VCaP (cell line): Measurements from ENCODE around the gene TGFBR3.

Experiments used
- H3K27ac ChIP-seq: fragments of 450-650 bp; 2 replicates; pipeline ENCODE4 v1.5.1; 2017
- TF ChIP-seq, protein P1 (sequence below): fragments of 450-650 bp; conservative IDR thresholded peaks from 2 replicates; pipeline ENCODE4 v1.5.1; 2017; ENCODE audit warnings: mild to moderate bottlenecking, moderate library complexity

TGFBR3 gene

DNA sequence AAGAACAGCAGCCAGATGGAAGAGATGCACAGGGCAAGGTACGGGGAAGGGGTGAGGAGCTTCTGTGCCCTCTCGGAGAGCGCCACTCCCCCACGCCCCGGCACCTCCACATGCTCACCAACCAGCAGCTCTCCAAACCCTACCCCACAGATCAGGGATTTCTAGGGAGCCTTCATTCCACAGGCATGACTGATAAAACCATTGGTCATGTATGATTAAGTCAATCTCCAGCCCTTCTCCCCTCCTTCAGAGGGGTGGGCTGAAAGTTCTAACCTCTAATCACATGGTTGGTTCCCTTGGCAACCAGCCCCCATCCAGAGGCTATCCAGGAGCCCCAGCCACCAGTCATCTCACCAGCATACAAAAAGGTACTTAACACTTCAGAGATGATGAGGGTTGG lies 144.7 kb downstream of the TGFBR3 start:
- TF ChIP-seq, protein P1, sequence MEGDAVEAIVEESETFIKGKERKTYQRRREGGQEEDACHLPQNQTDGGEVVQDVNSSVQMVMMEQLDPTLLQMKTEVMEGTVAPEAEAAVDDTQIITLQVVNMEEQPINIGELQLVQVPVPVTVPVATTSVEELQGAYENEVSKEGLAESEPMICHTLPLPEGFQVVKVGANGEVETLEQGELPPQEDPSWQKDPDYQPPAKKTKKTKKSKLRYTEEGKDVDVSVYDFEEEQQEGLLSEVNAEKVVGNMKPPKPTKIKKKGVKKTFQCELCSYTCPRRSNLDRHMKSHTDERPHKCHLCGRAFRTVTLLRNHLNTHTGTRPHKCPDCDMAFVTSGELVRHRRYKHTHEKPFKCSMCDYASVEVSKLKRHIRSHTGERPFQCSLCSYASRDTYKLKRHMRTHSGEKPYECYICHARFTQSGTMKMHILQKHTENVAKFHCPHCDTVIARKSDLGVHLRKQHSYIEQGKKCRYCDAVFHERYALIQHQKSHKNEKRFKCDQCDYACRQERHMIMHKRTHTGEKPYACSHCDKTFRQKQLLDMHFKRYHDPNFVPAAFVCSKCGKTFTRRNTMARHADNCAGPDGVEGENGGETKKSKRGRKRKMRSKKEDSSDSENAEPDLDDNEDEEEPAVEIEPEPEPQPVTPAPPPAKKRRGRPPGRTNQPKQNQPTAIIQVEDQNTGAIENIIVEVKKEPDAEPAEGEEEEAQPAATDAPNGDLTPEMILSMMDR, result no peak
- no peak overlapping the region; the same call in 1 of the 2 replicates for H3K27ac ChIP-seq

DNA sequence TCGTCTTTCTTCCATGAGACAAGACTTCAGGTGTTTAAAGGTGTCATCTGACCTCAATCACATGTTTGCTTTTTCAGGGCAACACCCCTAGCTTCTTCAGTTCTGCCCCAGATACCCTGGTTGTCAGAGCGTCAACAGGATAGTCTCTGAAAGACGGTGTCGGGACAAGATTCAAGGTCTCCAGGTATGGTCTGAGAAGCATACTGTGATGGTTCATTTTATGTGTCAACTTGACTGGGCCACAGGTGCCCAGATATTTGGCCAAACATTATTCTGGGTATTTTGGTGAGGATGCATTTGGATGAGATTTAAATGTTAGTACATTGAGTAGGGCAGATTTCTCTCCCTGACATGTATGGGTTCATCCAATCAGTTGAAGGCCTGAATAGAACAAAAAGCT lies 148.3 kb downstream of the TGFBR3 start:
- H3K27ac ChIP-seq, result no peak overlapping the region
- TF ChIP-seq, protein P1, result no peak

DNA sequence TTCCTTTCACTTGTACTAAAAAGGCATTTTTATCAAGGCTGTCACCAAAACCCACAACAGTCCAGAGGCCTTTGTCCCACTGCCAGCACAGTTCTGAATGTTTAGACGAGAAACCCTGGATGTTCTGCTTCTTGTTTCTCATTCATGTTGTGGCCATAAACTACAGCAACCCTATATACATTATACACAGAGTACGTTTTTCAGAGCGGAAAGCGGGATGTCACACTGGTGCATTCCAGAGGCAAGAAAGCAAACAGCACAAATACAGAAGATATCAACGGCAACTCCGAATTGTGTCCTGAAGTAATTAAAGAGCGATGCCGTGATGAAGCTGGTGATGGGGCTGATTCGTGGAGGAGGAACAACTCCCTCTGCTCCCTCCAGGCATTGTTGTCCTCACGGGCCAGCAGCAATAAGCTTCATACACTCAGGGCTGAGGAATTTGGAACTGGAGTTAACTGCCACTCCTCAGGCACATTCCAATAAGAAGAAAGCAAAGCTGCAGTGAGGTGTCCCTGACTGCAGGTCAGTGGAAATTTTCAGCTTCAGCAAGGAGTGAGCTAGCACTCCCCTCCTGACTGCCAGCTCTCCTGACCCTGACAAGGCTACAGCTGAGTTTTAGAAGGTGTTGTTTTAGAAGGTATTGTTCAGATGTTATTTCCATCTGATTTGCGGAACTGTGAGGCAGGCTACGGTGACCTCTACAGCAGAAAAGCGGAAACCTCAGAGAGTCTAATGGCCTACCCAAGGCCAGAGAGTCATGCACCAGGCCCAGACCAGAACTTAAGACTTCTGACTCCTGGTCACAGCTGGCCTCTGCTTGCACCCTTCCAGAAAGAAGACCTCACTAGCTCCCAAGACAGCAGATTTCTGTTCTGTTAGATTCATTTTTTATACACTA lies 149.0 kb downstream of the TGFBR3 start:
- no peak overlapping the region for H3K27ac ChIP-seq
- TF ChIP-seq, protein P1, result no peak

DNA sequence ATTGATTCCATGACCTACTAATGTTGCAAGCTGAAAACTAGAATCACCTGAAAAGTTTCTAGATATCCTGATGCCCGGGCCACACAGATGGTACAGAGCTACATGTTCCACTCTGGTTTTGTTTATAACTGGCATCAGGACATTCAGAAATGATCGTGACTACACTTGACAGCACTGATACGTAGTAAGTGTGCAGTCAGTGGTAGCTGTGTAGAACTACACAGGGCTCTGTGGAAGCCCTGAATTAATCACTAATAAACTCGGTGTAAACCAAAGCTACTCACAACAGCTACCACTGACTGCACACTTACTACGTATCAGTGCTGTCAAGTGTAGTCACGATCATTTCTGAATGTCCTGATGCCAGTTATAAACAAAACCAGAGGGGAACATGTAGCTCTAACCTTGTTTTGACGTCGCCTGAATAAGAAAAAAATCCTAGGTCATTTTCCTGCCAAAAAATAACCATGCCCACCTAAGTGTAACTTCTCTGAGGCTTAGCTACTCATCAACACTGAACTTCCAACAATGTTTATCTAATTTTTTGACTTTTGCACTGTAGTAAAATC lies 149.7 kb downstream of the TGFBR3 start:
- TF ChIP-seq, protein P1, result no peak
- H3K27ac ChIP-seq, result no peak overlapping the region

DNA sequence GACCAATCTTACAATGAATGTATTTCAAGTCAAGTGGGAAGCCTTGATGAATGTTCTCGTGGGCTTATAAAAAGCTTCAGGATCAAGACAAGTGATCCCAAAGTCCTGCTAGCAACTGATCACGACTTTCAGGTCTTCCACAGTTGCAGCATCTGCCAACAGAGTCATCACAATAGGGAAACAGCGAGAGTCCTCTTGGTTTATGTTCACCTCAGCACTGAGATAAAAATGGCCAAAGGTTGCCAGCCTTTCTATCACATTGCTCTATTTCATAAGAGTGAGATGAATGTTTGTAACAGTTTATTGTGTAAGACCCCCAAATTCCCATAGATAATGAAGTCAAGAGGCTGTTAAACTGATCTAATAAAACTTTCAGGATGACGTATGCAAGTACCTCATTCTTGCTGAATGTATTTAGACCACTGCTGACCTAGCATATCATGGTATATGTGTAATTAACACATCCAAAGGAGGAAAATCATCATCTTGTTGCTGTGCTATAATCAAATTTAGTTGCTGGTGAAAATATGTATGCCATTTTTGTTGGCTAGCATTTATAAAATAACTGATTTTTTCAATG lies 150.6 kb downstream of the TGFBR3 start:
- no peak overlapping the region for H3K27ac ChIP-seq

DNA sequence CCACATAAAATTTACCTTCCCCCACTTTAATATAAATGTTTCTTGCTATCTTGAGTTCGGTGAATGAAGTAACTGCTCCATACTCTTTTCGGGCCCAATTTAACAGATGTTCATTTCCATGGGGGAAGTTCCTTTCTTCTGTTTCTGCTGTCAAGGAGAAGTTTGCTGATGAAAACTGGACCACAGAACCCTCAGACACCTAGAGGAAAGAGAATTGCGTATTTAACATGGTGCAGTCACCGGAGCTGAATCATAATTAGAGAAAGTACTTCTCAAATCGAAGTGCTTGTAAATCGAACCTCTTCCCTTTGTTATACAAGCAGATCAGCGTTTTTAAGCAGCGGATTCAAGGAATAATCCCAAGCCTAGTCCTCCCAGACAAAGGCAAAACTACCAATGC lies 151.2 kb downstream of the TGFBR3 start:
- H3K27ac ChIP-seq, result no peak overlapping the region
- TF ChIP-seq, protein P1, result no peak

More for the DNA sequence above, 150.6 kb downstream of the TGFBR3 start:
- TF ChIP-seq, protein P1, result no peak

DNA sequence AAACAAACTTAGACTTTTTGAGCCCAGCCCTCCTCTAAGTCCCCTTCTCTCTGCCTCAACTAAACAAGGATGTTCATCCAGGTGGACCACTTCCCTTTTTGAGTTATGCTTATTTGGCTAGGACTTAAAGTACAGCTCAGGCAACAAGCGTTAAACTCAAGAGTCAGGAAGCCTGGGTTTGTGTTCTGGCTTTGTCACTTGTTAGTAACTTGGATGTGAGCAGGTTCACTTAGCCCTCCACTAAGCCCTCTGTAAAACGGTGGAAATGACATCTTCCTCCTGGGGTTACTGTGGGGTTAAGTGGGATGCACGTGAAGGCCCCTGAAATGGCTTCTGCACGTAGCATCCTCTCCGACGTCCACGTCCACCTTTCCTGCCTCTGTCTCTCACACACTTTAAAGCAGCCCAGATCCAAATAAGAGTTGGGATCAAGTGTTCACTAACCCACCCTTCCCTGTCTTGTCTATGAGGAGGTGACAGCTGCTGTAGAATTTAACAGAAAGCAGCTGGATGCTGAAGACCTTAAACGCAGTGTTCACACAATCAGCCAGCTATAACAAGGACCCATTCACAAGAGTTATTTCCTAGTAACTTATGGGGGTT lies 152.7 kb downstream of the TGFBR3 start:
- H3K27ac ChIP-seq, result no peak overlapping the region
- TF ChIP-seq, protein P1, result no peak
